HG02610 (cell line): ENCODE data around the gene ARL13B.
A peak's percentile ranks its signal among the peaks of the same experiment; 100 is the strongest.
"Not testable (repeated sequence)": the region's sequence is repeated elsewhere in the genome, so short reads cannot be mapped to it uniquely, and the experiment has no call there.

Experiments used
- ATAC-seq: cut with Tn5 transposase; IDR thresholded peaks from one replicate; pipeline ENCODE4 v1.9.1; 2021; ENCODE audit warnings: mild to moderate bottlenecking, moderate library complexity; ENCODE audit not compliant: unreplicated experiment

Gene ARL13B

DNA sequence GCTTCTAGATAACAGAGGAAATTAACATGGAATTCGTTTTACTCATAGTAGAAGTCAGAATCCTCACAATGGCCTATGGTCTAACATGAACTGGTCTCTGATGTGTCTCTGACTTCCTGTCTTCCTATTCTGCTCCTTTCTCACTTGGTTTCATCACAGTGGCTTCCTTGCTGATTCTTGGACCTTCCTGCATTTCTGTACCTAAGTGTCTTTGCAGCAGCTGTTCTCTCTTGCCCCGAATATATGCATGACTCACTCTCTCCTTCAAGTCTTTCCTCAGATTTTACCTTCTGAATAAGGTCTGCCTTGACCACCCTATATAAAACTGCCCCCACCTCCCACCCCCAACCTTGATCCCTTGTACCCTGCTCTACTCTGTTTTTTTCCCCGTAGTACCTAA is 14.1 kb downstream of the ARL13B start:
- no peak for ATAC-seq

GRCh38 chr3:94001191-94001590 is 21.2 kb downstream of the ARL13B start:
- no peak for ATAC-seq

- no peak for ATAC-seq
These were observed 22.0 kb downstream of the ARL13B start for GRCh38 chr3:94001827-94002495.

DNA sequence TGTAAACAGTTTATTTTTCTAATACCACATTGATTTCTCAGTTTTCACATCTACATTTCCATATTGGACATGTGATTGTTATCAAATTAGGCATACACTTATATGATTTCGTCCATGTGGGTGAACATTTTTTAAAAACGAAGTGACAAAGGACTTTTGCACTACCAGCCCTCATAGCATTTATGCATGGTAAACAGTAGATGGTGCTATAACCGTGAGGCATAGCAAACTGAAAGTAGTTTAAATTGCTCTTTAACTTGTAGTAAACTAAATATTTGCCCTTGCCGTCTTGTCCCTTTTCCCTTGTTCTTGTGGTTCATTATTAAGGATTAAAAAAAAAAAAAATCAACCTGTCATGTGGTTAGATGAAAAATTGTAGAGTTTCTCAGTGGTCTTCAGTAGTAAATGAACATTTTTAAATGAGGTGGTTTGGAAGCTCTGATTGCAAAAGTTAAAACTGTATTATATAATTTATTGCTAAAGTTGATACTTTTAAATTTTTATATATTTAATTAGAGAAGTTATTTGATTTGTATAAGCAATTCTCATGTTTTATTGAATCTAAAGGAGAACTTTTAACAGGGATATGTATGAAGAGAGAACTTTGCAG is 24.5 kb downstream of the ARL13B start:
- ATAC-seq, result peak; percentile 93

DNA sequence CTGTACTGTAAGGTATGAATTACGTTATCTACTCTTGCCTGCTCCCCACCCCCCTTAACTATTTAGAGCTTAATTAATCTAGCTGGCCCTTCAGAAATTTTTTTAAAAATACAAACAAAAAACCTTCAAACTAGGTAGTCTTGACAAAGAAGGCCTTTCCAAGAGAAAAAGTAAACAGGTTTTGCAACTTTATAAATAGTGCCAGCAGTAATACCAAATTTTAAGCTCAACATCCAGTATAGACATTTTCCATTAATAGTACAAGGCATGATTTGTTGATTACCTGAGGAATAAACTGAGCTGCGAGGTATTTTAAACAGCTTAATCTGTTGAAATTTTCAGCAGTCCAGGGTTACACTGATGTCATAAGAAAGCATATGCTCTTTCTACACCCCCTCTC is 28.3 kb downstream of the ARL13B start:
- no peak for ATAC-seq

DNA sequence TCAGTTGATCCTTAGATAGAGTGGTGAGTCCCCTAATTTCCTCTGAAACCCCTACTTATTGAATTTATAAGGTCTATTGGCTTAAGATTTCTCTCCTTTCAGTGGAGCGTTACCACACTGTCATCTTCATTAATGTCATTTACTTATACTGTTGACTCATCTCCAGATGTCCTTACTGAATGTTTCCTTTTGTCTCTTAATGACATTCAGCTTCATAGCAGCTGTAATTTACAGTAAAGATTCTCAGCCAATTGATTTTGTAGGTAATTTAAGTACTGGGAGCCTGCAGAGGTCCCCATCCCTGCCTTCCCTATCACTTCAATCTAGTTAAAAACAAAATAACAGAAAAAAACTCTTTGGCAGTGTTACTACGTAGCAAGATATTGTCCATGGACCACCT is 29.7 kb downstream of the ARL13B start:
- no peak for ATAC-seq

GRCh38 chr3:94011233-94011711 is 31.3 kb downstream of the ARL13B start:
- no peak for ATAC-seq

- no peak for ATAC-seq
These were observed 32.2 kb downstream of the ARL13B start for GRCh38 chr3:94012185-94012584.

DNA sequence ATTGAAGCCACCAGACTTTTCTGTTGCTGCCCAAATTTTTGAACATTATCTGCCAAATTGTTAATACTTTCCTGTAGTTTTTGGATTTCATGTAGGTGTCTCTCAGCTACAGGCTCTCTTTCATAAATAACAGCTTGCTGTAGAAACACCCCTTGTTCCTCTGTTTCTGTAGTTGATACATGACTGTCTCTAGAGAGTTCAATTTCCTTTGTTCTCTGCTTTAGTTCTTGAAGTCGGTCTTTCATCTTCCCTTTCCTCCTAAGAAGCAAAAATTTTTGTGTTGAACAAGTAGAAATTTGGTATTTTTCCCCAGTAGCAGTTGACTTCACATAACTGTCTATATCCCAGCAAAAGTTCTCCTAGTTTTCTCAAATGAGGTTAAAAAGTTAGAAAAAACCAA is 35.1 kb downstream of the ARL13B start:
- no peak for ATAC-seq

- ATAC-seq, result no peak
These were observed 39.7 kb downstream of the ARL13B start for GRCh38 chr3:94019659-94020058.

DNA sequence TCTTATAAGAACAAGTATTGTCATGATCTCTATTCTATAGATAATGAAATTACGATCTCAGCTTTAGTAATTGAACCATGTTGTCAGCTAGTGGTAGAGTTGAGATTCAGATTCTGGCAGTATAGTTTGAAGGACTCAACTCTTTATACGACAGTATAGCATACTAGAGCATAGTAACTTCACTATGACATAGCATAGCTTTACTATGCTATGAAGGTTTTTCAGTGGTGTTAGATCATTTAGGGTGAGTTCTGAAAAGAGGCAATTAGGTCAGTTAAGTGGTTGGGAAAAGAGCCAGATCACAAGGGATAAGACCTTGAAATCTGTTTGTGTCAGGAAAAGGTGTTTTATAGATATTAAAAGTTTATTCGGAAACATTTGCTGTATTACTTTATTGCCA is 40.3 kb downstream of the ARL13B start:
- ATAC-seq, result no peak

GRCh38 chr3:94024385-94024784 is 44.4 kb downstream of the ARL13B start:
- ATAC-seq, result no peak

DNA sequence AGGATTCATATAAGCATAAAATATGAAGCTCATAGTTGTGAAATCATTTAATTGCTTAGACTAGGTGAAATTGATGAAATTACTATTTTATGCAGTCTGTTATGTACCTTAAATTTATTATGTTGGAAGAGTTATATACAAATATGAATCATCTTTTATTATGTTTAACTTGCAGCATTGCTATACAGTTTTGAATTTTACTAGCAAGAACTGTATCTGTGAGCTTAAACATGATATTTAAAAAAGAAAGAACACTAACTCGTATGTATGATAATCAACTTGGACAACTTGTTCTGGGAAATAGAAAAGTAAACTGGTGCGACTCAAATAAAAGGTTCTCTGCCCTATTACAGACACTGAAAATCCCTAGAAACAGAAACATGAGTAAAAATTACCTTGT is 46.7 kb downstream of the ARL13B start:
- no peak for ATAC-seq

DNA sequence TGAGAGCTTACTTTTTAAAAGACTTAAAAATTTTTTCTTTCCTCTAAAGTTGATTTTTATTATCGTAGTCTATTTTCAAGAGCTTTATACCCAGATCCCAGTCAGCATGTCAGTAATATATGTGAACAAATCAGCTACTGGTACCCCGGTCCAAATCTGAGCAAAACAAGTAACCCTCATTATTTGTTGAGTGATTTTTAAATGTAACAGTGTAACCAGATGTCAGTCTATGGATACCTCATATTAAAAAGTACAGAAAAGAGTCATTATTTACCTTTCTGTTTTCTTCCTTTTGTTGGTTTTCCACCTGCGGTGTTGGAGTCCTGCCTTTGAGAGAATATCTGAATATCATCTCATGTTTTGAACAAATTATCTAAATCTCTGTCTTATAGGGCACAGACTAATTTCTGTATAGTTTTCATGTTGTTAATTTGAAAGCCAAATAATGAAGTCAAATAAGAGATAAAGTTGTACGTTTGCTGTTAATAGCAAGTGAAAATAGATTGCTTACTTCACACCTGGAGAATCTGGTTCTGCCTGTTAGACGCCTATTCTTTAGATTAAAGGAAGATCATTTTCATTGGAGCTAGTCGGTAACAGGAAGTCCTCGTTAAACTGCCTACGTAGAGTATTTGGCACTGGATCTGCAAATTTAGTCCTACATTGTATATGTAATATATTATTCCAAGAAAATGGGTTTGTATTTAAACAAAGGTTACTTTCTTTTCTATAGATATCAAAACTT is 48.3 kb downstream of the ARL13B start, which contains the start of gene STX19:
Gene STX19, minus strand, starts transcription at position 505 of the 745 bp plus-strand sequence. CDS start 13,328 bp downstream, outside the sequence.
- ATAC-seq, result no peak

DNA sequence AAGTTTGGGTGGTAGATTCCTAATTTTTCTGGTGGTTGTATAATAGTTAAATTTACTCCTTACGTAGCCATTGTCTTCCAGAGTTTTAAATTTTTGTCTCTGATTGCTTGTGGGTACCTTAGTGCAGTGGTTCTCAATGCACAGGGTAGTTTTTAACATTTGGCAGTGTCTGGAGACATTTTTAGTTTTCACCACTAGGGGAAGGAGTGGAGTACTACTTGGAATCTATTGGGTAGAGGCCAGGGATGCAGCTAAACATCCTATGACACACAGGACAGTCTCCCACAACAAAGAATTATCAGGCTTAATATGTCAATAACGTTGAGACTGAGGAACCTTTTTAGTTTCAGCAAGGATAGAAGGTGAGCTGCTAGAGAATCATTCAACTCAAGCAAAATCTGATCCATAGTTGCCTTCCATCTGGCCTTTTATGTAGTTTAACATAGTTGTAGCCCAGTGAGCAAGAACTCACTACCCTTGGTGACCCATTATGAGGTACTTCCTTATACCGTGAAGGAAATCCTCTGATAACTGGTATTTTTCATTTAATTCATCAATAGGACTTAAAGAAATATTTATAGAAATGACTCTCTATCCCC is 57.1 kb downstream of the ARL13B start:
- ATAC-seq, result peak; percentile 70

- ATAC-seq, result no peak
These were observed 63.3 kb downstream of the ARL13B start for GRCh38 chr3:94043285-94043684.

DNA sequence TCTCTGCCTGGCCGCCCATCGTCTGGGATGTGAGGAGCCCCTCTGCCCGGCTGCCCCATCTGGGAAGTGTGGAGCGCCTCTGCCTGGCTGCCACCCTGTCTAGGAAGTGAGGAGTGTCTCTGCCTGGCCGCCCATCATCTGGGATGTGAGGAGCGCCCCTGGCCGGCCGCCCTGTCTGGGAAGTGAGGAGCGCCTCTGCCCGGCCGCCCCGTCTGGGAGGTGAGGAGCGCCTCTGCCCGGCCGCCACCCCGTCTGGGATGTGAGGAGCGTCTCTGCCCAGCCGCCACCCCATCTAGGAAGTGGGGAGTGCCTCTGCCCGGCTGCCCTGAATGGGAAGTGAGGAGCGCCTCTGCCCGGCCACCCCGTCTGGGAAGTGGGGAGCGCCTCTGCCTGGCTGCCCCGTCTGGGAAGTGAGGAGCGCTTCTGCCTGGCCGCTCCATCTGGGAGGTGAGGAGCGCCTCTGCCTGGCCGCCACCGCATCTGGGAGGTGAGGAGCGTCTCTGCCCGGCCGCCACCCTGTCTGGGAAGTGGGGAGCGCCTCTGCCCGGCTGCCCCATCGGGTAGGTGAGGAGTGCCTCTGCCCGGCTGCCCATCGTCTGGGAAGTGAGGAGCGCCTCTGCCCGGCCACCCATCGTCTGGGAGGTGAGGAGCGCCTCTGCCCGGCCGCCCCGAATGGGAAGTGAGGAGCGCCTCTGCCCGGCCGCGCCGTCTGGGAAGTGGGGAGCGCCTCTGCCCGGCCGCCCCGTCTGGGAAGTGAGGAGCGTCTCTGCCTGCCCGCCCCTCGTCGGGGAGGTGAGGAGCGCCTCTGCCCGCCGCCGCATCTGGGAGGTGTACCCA is 64.4 kb downstream of the ARL13B start:
- ATAC-seq, result not testable (repeated sequence)

GRCh38 chr3:94046533-94046932 is 66.6 kb downstream of the ARL13B start:
- ATAC-seq, result no peak

- no peak for ATAC-seq
These were observed 69.3 kb downstream of the ARL13B start for GRCh38 chr3:94049267-94049666.

DNA sequence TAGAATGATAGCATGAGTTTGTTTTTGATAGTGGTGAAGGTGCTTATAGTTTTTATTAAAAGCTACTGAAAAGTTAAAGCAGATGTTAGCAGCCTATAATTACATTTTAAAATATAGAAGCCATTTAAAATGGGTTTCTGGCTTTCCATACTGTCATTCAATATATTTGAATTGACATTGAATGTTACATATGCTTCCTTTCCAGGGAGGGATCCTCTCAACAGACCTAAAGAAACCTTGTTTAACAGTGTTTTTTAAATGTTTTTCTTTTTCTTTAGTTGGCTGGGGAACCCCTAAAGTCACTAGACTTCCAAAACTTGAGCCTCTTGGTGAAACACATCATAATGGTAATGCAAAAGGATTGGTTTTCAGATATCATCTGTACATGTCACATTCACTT is 70.6 kb downstream of the ARL13B start:
- no peak for ATAC-seq

DNA sequence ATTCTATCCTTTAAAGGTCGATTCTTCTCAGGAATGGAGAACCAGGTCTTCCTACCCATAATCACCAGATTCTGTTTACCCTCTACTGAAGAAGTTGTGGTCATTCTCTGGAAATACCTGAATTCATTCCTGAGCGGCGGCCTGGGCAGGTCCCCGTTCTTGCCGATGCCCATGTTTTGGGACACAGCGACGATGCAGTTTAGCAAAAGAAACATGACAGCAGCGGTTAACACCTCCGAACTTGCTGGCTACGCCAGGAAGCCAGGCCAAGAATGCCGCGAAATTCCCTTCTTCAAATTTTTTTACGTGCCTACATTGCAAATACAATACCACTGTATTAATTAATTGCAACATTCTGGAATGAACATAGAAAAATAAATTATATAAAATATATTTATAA is 81.3 kb downstream of the ARL13B start:
- ATAC-seq, result no peak
